Calu3 (cell line): ENCODE measurements around the gene SLFN12. TPM values are rescaled to one million over a fixed set of nuclear protein-coding genes. Genes with fewer than 3 reads are reported as not detected.

Experiments used
- BruUV-seq: library from RNA; stranded (reverse); fragments of 400-500 nt; replicated peaks from 2 replicates; lab custom pipeline; 2021; lab: Mats Ljungman, UMichigan
- CTCF ChIA-PET: fragments of 300-600 bp; sonication (Branson Sonifier 250); formaldehyde crosslinking; loops from one replicate; lab custom pipeline; 2022; ENCODE audit warnings: antibody characterized with exemption; lab: Charles Lee
- DNase-seq: peaks from one replicate; pipeline ENCODE4 v3.0.0; 2022
- H3K27ac Mint-ChIP-seq: one replicate; pipeline ENCODE4 v1.8.0; 2022; ENCODE audit warnings: mixed read lengths; ENCODE audit not compliant: unreplicated experiment
- H3K27me3 Mint-ChIP-seq: one replicate; pipeline ENCODE4 v1.8.0; 2022; ENCODE audit warnings: mixed read lengths; ENCODE audit not compliant: unreplicated experiment
- H3K36me3 Mint-ChIP-seq: one replicate; pipeline ENCODE4 v1.8.0; 2022; ENCODE audit warnings: mild to moderate bottlenecking, moderate library complexity, mixed read lengths; ENCODE audit not compliant: insufficient read depth, unreplicated experiment
- H3K4me1 Mint-ChIP-seq: one replicate; pipeline ENCODE4 v1.8.0; 2022; ENCODE audit warnings: mild to moderate bottlenecking, low read depth, mixed read lengths; ENCODE audit not compliant: unreplicated experiment
- H3K4me3 Mint-ChIP-seq: one replicate; pipeline ENCODE4 v1.8.0; 2022; ENCODE audit warnings: mild to moderate bottlenecking, low read depth, moderate library complexity, mixed read lengths; ENCODE audit not compliant: unreplicated experiment
- H3K9me3 Mint-ChIP-seq: one replicate; pipeline ENCODE4 v1.8.0; 2022; ENCODE audit warnings: low read depth, mixed read lengths; ENCODE audit not compliant: unreplicated experiment
- intact Hi-C: fragments of 100-400 bp; cut with micrococcal nuclease; formaldehyde crosslinking; loops from one replicate; pipeline ENCODE4 v1.10.0; 2022; ENCODE audit not compliant: unreplicated experiment
- total RNA-seq: library from RNA; stranded (reverse); gene quantifications from 2 replicates; pipeline ENCODE4 v1.2.3, GENCODE V29; 2022
- TF ChIP-seq, protein P1 (sequence below): fragments of 200-600 bp; IDR thresholded peaks from one replicate; pipeline ENCODE4 v1.8.0; 2022; ENCODE audit warnings: antibody characterized with exemption; ENCODE audit not compliant: unreplicated experiment

SLFN12 gene
- total RNA-seq, 1 experiment from 2014 or later: 0.54 TPM

DNA sequence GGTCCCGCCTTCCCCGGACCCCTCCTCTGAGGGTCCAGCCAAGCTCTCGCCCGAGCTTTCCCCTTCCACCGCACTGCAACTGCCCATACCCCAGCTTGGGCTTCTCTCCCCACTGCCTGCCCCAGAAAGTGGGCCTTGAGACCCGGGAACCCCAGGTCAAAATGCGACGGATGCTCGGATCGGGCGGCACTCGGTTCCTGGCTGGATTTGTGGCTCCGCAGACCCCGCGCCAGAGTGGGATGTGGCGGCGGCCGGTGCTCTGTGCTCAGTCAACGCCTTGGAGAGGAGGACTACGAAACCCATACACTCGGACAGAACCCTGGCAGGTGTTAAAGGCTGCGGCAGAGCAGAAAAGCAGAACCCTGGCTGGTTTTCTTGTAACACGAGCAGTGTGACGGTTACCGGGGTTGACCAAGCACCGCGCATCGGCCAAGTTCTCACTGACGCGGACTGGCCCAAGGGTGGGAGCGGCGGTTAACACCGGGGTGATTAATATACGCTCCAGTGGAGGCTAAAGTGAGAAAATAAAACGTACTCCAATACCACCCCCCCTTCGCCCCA, 17.2 kb upstream of the SLFN12 start:
- Mint-ChIP-seq H3K36me3 (peaks cover 15% of the 10 kb centered on the region), H3K27ac (no peak overlapping the region), H3K27me3 (no peaks in the 10 kb centered on the region), H3K9me3 (no peaks in the 10 kb centered on the region), H3K4me3 (no peak overlapping the region), H3K4me1 (peaks cover 12% of the 10 kb centered on the region)
- no TSS peak for BruUV-seq
- DNase-seq: no peak
- intact Hi-C loops: loop anchor here (5.0 kb wide), 1 partner anchor 83 kb away; no protein-coding TSS in a partner anchor
- TF ChIP-seq, protein P1, sequence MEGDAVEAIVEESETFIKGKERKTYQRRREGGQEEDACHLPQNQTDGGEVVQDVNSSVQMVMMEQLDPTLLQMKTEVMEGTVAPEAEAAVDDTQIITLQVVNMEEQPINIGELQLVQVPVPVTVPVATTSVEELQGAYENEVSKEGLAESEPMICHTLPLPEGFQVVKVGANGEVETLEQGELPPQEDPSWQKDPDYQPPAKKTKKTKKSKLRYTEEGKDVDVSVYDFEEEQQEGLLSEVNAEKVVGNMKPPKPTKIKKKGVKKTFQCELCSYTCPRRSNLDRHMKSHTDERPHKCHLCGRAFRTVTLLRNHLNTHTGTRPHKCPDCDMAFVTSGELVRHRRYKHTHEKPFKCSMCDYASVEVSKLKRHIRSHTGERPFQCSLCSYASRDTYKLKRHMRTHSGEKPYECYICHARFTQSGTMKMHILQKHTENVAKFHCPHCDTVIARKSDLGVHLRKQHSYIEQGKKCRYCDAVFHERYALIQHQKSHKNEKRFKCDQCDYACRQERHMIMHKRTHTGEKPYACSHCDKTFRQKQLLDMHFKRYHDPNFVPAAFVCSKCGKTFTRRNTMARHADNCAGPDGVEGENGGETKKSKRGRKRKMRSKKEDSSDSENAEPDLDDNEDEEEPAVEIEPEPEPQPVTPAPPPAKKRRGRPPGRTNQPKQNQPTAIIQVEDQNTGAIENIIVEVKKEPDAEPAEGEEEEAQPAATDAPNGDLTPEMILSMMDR: no peak
- CTCF ChIA-PET: no interaction called here

DNA sequence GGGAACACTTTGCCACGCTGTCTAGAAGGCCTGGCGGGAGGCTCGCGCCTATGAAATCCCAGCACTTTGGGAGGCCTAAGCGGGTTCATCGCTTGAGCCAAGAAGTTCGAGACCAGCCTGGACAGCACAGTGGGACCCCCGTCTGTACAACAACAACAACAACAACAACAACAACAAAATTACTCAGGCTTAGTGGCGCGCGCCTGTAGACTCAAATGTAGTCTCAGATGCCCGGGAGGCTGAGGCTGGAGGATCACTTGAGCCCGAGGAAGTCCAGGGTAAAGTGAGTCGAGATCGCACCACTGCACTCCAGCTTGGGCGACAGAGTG, 16.6 kb upstream of the SLFN12 start:
- peak overlapping the region; percentile 74 for H3K4me3 Mint-ChIP-seq
- DNase-seq: no peak
- intact Hi-C loops: loop anchor here (1.0 to 5.0 kb wide), 2 partner anchors 76 to 83 kb away; partner anchors contain the start of gene SLFN11
- no peaks in the 10 kb centered on the region for H3K27me3 Mint-ChIP-seq
- no TSS peak for BruUV-seq
- H3K27ac Mint-ChIP-seq: peak overlapping the region; percentile 77
- H3K9me3 Mint-ChIP-seq: no peaks in the 10 kb centered on the region
- H3K4me1 Mint-ChIP-seq: peaks cover 12% of the 10 kb centered on the region
- peaks cover 15% of the 10 kb centered on the region for H3K36me3 Mint-ChIP-seq
- CTCF ChIA-PET: interaction anchor here (1.2 to 1.3 kb wide), 2 partner anchors 15 to 75 kb away, joined by 3 to 6 read pairs; partner anchors contain the start of gene SLFN11
- TF ChIP-seq, protein P1: no peak

DNA sequence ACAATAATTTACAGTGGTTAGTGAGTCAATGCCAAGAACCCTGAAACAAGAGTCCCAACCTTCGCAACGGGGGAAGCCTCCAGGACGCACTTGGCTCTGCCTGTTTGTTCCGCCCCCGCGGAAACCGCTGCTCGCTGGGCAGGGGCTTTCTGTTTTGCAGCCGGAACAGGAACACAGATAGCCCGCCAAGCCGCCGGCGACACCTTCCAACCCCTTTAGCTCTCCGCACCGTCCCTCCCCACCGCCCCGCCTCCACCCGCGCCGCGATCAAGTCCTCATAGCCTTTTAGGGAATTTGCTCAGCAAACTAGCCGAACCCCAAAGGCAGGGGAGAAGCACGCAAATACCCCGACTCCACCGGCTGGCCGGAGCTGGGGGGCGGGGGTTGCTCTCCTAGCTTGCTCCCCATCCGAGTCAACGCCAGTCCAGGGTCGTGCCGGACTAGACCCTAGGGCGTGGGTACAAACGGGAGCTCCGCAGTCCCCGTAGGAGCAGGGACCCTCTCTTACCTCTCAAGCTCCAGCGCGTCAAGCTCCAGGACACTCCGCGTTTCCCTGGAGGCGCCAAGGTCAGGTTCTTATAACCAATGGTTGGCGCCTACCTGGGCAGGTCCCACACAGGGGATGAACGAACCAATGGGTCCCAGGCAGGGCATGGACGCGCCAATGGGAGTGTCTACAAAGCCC, 16.1 kb upstream of the SLFN12 start, which contains the start of gene SLFN13:
Gene SLFN13, minus strand, starts transcription at position 553 of the 685 bp plus-strand sequence. CDS start 3,086 bp downstream, outside the sequence.
- peaks cover 15% of the 10 kb centered on the region for H3K36me3 Mint-ChIP-seq
- intact Hi-C loops: loop anchor here (1.0 to 5.0 kb wide), 2 partner anchors 75 to 84 kb away; partner anchors contain the start of gene SLFN11
- H3K9me3 Mint-ChIP-seq: no peaks in the 10 kb centered on the region
- BruUV-seq: no TSS peak
- H3K4me3 Mint-ChIP-seq: peak within 1 kb of the TSS; percentile 74
- no peaks in the 10 kb centered on the region for H3K27me3 Mint-ChIP-seq
- H3K4me1 Mint-ChIP-seq: peaks cover 9% of the 10 kb centered on the region
- DNase-seq: peak; percentile 79
- peak within 1 kb of the TSS; percentile 77 for H3K27ac Mint-ChIP-seq
- TF ChIP-seq, protein P1: no peak
- CTCF ChIA-PET: interaction anchor here (1.0 to 1.3 kb wide), 3 partner anchors 15 to 75 kb away, joined by 3 to 6 read pairs (median 4); partner anchors contain the start of gene SLFN11

DNA sequence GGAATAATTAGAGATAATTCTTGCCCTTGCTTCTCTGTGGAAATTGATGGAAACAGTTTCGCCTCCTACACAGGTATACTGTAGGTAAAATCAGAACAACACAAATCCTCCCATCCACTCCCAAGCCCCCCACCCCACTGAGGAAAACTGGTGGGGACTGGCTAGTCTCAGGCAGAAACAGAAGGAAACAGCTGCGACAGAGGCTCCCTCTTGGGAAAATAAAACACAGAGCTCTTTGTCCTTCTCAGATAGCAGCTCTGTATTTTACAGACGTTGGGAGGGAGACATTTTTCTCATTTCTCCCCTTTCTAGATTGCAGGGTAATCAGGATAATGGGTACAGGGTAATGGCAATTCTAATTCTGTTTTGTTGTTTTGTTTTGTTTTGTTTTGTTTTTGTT, 15.2 kb upstream of the SLFN12 start:
- H3K27ac Mint-ChIP-seq: peak overlapping the region; percentile 27

More for the DNA sequence above, 15.2 kb upstream of the SLFN12 start:
- Mint-ChIP-seq H3K9me3 (no peaks in the 10 kb centered on the region), H3K36me3 (peaks cover 15% of the 10 kb centered on the region), H3K27me3 (no peaks in the 10 kb centered on the region), H3K4me1 (peaks cover under 1% of the 10 kb centered on the region), H3K4me3 (peak overlapping the region; percentile 74)
- TF ChIP-seq, protein P1: no peak
- no peak for DNase-seq
- CTCF ChIA-PET: interaction anchor here (0.8 to 1.4 kb wide), 5 partner anchors 18 to 190 kb away, joined by 3 to 4 read pairs (median 4); partner anchors contain the start of gene SLFN11
- intact Hi-C loops: loop anchor here (5.0 kb wide), 1 partner anchor 85 kb away; no protein-coding TSS in a partner anchor
- no TSS peak for BruUV-seq
